HG03025 (cell line): ENCODE results near the gene SCAF8.
"Not testable (repeated sequence)": the region's sequence is repeated elsewhere in the genome, so short reads cannot be mapped to it uniquely, and the experiment has no call there.

Source experiments
- ATAC-seq: cut with Tn5 transposase; IDR thresholded peaks from one replicate; pipeline ENCODE4 v1.9.1; 2021; ENCODE audit warnings: mild to moderate bottlenecking, moderate library complexity; ENCODE audit not compliant: unreplicated experiment, low FRiP score

SCAF8 gene, protein sequence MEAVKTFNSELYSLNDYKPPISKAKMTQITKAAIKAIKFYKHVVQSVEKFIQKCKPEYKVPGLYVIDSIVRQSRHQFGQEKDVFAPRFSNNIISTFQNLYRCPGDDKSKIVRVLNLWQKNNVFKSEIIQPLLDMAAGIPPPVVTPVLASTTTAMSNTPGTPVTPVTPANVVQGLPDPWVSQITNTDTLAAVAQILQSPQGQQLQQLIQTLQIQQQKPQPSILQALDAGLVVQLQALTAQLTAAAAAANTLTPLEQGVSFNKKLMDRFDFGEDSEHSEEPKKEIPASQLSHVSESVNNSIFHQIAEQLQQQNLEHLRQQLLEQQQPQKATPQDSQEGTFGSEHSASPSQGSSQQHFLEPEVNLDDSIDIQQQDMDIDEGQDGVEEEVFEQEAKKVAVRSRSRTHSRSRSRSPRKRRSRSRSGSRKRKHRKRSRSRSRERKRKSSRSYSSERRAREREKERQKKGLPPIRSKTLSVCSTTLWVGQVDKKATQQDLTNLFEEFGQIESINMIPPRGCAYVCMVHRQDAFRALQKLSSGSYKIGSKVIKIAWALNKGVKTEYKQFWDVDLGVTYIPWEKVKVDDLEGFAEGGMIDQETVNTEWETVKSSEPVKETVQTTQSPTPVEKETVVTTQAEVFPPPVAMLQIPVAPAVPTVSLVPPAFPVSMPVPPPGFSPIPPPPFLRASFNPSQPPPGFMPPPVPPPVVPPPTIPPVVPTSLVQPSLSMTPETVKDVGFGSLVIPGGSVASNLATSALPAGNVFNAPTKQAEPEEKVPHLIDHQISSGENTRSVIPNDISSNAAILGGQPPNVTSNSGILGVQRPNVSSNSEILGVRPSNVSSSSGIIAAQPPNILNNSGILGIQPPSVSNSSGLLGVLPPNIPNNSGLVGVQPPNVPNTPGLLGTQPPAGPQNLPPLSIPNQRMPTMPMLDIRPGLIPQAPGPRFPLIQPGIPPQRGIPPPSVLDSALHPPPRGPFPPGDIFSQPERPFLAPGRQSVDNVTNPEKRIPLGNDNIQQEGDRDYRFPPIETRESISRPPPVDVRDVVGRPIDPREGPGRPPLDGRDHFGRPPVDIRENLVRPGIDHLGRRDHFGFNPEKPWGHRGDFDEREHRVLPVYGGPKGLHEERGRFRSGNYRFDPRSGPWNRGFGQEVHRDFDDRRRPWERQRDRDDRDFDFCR (N-terminal part only)

DNA sequence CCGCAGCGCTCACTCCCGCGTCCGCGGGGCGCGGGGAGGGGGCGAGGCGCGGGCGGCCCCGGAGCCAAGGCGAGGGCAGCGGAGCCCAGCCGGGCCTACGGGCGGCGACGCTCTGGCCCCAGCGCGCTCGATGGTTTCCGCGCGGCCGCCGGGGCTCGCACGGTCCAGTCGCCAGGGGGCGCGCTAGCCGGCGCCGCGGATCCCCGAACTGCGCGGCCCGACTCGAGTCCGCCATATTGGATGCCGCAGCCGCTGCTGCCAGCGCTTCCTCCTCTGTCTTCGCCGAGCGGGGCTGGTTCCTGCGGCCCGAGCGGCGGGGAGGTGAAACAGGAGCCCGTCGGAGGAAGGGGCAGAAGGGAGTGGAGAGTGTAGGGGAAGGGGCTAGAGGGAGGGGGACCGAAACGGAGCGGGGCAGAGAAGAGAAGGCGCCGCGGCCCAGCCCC is at the start of gene SCAF8:
TSS of gene SCAF8 (plus strand) at position 234 of the 443 bp plus-strand sequence. CDS start 485 bp downstream, outside the sequence.
- peak; percentile 85 for ATAC-seq

DNA sequence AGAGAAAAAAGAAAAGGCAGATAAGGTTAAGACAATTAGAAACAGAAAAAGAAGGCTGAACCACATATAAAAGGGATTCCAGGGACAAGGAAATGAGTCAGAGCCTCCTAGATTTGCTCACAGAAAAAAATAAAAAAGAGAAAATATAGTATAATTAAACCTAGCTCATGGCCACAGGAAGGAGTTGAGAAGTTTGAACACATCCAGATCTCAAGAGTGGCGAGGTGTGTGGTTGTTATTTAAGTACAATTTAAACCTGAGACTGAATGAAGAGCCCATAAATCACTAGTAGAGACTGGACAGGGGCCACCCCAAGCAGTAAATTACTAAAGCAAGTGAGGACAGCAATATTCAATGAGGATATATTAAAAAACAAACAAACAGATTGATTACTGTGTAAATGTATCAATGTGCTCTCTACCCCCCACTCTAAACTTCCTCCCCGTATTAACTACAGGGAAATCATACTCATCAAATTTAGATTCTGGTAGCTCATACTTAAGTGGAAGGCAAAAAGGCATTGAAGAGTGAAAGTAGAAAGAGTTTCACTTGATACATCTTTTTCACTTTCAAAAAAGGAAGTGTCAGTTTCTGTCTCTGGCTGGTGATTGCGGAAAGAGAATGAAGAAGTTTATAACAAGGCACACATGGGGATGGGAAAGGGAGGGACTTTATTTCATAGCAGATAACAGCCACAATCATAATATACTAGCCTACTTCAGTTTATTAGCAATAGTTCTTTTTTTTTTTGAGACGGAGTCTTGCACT is 49.3 kb upstream of the SCAF8 start:
- ATAC-seq, result peak; percentile 91

DNA sequence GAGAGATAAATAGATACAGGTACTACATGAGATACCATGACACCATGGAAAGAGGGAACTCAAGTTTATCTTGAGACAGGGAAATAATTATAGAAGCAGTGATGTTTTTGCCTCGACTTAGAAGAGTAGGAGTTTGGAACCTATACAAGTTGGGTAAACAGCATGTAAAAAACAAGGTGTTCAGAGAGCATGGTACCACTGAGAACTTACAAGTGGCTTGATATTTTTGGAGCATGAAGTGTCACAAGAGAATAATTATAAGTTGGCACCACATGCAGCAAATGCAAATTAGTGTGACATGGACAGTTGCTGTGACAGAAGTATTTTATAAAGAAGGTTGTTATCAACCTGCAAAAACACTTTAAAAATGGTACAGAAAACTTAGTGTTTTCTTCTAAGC is 47.1 kb upstream of the SCAF8 start:
- ATAC-seq, result no peak

DNA sequence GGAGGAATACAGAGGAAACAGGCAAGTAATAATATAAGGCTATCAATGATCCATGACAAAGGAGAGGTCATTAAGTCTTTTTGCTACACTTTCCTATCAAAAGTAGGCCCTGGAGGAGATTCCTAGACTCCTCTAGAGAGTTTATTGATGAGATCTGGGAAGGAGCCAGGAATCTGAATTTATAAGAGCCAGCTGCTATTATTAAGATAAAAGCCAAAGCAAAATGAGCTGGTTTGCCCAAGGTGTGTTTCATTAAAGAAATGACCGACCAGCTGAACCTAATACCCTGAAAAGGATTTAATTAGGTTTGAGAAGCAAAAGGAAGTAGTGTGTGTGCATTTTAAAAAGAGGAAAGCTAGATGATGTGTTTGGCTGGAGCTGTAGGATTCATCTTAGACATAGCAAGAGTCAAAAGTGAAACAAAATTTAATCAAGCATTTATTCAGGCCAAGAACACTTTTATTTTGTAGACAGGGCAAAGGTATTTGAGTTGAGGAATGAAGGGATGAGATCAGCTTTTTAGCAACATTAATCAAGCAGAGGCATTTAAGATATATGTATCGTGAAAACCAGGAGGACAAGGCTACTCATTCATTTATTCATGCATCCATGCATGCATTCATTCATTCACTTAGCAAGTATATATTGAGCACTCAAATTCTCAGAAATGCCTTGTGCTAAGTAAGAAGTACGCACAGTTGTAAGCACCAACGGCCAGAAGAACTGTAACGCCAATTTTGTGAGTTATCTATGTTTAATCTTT is 43.5 kb upstream of the SCAF8 start:
- no peak for ATAC-seq

DNA sequence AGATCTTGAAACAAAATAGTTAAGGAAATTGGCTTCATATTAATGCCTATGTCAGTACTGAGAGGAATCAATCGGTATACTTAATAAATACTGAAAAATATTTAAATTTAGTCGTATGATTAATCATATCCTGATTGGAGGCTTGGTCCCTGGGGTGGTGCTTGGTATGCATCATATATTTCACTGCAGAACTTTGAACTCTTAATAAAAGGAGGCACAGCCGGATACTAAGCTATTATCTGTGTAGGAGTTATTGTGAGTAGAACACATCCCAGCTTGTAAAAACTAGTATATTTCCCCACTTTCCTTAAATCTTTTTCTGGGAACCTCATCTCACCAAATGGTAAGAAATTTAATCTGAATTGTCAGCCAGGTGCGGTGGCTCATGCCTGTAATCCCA is 42.4 kb upstream of the SCAF8 start:
- ATAC-seq, result no peak

DNA sequence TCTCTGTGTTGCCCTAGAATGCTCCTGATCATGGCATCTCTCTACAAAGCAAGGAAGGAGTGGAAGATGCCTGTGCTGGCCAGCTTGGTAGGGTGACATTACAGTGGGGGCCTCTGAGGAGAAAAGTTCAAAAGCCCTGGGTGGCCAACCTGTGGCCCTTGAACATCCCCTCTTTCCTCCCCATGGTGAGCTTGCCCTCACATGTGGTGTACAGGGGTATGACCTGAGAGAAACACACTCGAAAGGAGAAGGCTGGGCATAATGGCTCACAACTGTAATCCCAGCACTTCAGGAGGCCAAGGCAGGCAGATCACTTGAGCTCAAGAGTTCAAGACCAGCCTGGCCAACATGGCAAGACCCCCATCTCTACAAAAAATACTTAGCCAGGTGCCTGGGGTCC is 36.6 kb upstream of the SCAF8 start:
- ATAC-seq, result no peak

DNA sequence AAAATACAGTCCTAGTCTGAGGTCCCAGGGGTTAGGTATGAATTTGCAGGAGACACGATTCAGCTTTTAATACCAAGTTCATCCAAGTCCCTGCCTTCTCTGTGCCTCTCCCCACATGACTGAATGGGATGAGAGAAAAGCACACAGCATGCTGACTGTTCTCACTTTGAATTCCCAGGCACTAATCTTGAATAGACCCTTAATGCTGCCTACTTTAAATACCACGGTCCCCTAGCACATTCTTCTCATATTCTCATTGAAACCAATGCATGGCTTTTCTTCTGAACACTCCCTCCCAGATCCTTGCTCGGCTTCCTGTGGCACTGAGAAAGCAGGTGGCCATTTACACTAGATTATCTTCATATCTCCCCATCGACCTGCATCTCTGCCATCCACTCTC is 30.1 kb upstream of the SCAF8 start:
- no peak for ATAC-seq

DNA sequence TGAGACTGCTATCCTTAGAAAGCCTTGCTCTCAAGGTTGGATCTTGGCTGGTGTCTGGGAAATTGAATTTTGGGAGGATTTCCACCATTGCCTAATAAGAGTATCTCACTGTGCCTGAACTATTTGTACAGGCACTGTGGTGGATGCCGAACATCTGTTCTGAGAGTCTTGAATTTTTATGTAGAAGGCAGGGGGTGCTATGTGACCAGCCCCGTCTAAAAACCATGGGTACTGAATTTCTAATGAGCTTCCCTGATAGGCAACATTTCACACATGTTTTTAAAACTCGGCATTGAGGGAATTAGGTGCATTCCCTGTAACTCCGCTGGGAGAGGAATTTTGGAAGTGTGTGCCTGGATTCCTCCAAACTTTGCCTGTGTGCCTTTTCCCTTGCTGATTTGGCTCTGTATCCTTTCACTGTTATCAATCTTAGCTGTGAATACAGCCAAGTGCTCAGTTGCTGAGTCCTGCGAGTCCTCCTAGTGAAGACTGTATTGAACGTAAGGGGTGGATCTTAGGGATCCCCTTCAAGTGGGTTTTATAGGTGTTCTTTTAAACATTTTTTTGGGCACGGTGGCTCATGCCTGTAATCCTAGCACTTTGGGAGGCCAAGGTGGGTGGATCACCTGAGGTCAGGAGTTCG is 27.6 kb upstream of the SCAF8 start:
- no peak for ATAC-seq

DNA sequence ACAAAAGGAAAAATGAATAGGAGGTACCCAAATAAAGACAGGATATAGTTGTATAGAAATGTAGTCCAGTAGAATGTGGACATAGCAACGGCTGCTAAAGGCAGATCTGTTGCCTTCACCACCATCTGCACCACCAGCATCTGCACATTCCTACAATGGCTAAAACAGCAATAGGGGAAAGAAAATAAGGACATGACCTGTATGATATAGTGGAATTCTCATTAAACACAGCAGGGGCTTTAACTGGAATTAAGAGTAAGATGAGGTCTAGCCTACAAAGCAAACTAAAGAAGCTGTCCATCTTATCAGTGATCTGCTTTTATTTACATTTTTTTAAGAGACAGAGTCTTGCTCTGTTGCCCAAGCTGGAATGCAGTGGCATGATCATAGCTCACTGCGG is 26.8 kb upstream of the SCAF8 start:
- no peak for ATAC-seq

DNA sequence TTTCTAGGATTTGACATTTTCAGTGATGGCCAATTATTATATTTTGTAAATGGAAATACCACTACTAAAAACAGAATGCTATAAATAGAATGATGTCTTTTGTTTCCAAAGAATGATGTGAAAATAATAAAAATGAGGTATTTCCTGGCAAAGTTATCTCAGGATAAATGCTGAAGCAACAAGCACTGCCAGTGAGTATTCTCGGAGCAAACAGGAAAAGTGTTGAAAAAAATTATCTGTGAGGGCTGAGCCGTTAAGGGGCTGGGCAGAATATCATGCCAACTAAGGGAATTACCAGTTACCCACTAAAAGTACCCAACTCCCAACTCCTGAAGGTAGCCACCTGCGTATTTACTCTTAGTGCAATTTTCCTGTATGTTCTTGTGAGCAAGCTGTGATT is 23.6 kb upstream of the SCAF8 start:
- no peak for ATAC-seq

DNA sequence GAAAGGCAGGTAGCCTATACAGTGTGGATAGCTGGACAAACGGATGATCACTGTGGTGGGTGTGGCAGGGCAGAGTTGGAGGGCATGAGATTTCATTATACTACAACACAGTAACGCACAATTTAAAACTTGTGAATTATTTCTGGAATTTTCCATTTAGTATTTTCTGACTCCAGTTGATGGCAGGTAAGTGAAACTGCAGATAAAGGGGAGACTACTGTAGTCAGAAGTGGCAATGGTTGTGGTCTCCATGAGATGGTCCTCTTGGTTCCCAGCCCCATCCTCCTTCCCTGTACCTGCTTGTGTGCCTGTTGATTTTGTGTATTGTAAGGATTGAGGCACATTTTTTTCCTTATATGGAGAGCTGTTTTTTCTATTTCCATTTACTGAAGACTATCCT is 22.5 kb upstream of the SCAF8 start:
- no peak for ATAC-seq

DNA sequence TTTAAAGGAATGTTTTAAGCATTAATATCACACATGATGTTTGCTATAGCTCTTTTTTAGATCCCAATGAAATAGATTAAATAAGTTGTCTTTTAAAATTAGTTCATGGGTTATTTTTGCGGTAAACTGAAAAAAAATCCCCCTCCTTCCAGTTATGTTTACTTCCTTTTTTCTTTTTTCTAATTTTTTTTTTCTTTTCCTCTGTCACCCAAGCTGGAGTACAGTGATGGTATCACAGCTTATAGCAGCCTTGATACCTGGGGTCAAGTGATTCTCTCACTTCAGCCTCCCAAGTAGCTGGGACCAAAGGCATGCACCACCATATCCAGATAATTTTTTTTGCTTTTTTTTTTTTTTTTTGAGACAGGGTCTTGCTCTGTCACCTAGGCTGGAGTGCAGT is 17.8 kb upstream of the SCAF8 start:
- no peak for ATAC-seq

DNA sequence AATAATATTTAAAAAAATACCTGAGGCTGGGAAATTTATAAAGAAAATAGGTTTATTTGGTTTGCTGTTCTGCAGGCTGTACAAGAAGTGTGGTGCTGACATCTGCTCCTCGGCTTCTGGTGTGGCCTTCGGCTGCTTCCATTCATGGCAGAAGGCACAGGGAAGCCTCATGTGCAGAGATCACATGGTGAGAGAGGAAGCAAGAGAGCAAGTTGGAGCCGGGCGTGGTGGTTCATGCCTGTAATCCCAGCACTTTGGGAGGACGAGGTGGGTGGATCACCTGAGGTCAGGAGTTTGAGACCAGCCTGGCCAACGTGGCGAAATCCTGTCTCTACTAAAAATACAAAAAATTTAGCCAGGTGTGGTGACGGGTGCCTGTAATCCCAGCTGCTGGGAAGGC is 16.9 kb upstream of the SCAF8 start:
- ATAC-seq, result not testable (repeated sequence)

DNA sequence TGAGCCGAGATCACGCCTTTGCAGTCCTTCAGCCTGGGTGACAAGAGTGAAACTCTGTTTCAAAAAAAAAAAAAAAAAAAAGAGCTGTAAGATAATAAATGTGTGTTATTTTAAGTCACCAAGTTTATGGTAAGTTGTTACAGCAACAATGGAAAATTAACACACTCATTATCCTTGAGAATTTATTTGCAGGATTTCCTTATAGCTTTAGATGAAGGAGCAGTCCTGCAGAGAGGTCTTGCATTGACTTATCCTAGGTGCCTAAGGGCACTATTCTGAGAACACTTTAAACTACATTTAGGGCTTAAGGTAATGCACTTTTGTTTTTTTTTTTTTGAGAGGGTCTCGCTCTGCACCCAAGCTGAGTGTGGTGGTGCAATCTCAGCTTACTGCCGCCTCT is 13.8 kb upstream of the SCAF8 start:
- ATAC-seq, result no peak

DNA sequence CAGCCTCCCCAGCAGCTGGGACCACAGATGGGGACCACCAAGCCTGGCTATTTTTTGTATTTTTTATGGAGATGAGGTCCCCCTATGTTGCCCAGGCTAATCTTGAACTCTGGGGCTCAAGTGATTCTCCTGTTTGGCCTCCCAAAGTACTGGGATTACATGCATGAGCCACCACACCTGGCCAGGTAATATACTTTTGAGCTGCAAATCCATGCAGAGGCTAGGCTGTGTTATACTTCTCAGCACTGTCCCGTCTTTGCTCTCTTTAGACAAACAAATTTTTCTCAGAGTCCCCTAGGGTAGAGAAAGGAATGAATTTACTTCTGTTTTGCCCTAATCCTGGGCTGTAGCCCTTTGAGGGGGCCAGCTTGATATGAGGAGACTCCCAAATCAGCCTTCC is 13.4 kb upstream of the SCAF8 start:
- no peak for ATAC-seq

DNA sequence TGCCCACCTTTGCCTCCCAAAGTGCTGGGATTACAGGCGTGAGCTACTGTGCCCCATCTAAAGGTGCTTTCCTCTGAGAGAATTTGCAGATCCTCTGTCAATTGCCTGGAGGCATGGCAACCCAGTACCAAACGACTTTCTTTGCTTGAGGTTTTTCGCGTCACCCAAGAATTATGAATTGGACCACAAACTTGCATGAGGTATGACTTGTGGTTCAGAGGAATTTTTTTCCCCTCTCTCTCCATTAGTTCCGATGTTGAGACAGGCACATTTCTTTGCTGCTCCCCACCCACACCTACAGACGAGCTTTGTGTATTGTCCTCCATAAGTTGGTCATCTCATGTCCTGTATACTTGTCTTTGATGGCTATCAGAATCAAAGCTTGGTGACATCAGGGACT is 11.8 kb upstream of the SCAF8 start:
- ATAC-seq, result no peak

DNA sequence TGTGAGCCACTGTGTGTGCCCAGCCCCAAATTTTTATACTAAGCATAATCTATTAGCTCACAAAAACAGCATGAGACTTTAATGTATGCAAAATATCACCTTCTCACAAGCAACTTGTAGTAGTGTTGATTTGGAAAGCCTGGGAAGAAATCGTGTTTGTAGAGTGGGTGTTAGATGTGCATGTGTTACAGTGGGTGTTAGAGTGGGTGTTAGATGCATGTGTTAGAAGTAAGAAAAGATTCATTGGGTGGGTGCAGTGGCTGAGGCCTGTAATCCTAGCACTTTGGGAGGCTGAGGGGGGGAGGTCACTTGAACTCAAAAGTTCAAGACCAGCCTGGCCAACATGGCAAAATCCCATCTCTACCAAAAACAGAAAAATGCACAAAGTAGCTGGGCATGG is 6.3 kb upstream of the SCAF8 start:
- no peak for ATAC-seq

DNA sequence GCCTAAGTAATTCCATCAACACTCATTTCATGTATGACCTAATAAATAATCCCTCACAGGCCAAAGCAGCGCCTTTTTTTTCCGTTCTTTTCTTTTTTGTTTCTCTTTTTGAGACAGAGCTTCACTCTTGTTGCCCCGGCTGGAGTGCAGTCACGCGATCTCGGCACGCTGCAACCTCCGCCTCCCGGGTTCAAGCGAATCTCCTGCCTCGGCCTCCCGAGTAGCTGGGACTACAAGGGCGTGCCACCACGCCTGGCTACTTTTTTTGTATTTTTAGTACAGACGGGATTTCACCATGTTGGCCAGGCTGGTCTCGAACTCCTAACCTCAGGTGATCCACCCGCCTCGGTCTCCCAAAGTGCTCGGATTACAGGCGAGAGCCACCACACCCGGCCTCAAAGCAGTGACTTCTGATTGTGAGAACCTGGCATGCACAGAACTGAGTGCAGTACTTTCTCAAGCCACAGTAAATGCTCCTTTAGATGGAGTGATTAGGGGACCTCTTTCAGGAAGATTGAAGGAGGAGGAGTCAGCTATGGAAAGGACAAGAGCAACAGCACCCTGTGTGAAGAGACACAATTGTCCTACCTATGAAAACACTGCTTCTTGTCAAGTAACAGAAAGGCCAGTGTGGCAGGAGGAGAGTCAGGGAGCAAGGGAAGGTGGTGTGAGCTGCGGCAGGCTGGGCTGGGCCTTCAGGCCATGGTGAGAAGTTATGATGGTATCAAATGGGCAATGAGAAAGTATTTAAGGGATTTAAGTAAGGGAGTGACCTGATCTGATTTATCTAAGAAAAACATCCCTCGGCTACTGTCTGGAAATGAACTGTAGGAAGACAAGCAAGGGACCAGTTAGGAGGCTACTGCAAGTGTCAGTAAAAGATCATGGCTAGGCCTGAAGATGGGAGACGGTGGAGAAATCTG is 1.7 kb upstream of the SCAF8 start:
- ATAC-seq, result no peak
